SK-N-MC (cell line): ENCODE results near the gene MRPS18B.

ENCODE experiments used
- EZH2 ChIP-seq: fragments of 200-600 bp; sonication (generic); IDR thresholded peaks from one replicate; pipeline ENCODE4 v1.6.1; 2017; ENCODE audit warnings: antibody characterized with exemption
- POLR2AphosphoS5 ChIP-seq: IDR thresholded peaks from 2 replicates; pipeline ENCODE4 v1.6.1; 2012; ENCODE audit warnings: mild to moderate bottlenecking, low read depth, low read length, borderline replicate concordance

DNA sequence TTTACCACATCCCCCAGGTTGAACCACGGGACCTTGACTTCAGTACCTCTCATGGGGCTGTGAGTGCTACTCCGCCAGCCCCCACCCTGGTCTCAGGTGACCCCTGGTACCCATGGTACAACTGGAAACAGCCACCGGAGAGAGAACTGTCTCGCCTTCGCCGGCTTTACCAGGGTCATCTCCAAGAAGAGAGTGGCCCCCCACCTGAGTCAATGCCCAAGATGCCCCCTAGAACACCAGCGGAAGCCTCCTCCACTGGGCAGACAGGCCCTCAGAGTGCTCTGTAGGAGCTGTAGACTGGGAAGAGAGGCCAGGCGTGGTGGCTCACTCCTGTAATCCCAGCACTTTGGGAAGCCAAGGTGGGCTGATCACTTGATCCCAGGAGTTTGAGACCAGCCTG lies 7.9 kb downstream of the MRPS18B start:
- TF ChIP-seq POLR2AphosphoS5 (no peak), EZH2 (no peak)
